NCI-H1694 treated with DMSO at 0.1 percent for 48 hours (cell line): Measurements from ENCODE around the gene ZNF717.
"Not testable (repeated sequence)": the region's sequence is repeated elsewhere in the genome, so short reads cannot be mapped to it uniquely, and the experiment has no call there.

Experiments used
- DNase-seq: peaks from one replicate; lab custom pipeline; 2025; lab: John Stamatoyannopoulos, UW

The ZNF717 gene

GRCh38 chr3:75785081-75785755 is at the start of gene ZNF717:
Gene ZNF717, minus strand, starts transcription at chr3:75785549. Its CDS starts 2,187 bp downstream, at chr3:75783362.
- DNase-seq = peak; percentile 12

DNA sequence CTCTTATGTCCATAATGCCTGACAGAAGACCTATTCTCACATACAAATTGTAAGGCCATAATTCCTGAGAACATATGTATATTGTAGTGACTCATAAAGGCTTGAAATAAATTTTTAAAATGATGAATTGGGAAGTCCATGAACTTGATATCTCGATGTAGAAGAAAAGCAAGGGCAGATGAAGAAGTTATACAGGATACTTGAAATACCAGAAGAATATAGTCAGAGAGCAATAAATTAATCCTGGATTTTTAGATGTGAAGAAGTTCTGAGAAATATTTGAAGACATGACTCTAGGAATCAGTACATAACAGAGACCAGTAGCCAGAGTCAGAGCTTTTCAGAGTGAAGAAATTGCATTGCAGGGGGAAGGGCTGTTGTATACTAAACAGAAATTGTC is 45.7 kb upstream of the ZNF717 start:
- DNase-seq = not testable (repeated sequence)

DNA sequence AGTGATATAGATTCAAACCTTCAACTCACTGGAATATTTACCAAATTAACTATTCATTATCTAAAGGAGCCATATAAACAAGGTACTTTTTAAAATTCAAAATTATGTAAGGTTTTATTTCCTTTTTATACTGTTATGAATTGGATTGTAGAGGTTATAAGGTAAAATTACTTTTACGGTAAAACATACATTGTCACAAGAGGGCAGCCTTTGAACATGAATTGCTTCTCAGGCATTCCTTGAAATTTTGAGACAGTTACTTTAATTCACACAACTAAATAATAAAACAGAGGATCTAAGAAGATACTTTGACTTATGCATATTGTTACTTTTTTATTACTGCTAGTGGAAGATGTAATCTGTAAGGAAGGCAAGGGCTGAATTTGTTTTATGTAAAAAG is 32.7 kb upstream of the ZNF717 start:
- DNase-seq = not testable (repeated sequence)

GRCh38 chr3:75816287-75817180 is 31.2 kb upstream of the ZNF717 start:
- not testable (repeated sequence) for DNase-seq

DNA sequence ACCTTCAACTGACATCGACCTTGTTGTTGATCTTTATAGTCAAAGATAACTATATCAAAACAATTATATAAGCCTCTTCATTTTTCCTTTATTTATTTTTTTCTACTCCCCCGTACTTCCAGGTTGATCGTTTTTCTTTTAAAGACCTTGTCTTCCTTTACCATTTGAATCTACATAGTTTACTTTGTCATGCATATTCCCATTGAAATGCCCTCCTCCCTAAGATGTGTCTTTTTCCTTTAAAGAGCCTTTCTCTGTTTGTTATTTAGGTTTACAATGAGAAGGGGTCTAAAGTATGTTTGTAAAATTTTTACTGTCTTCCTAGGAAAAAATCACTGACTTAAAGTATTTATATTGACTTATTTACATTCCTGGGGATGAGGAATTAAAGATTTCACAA is 29.4 kb upstream of the ZNF717 start:
- DNase-seq = no peak

DNA sequence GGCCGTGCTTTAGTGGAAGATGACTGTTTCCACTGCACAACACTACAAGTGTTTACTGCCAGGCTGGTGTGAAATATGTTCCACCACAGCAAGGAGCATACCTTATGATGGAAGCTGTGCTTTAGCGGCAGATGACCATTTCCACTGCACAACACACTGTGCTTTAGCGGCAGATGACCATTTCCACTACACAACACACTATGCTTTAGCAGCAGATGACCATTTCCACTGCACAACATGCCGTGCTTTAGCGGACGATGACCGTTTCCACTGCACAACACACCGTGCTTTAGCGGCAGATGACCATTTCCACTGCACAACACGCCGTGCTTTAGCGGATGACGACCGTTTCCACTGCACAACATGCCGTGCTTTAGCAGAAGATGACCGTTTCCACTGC is 2.8 kb downstream of the ZNF717 start:
- DNase-seq = no peak

GRCh38 chr3:75781079-75781745 is 4.1 kb downstream of the ZNF717 start:
- no peak for DNase-seq

- not testable (repeated sequence) for DNase-seq
Observed at GRCh38 chr3:75777742-75778141, 7.6 kb downstream of the ZNF717 start.

GRCh38 chr3:75771631-75772030 is 13.7 kb downstream of the ZNF717 start:
- not testable (repeated sequence) for DNase-seq

GRCh38 chr3:75768303-75769017 is 16.9 kb downstream of the ZNF717 start:
- DNase-seq = no peak

GRCh38 chr3:75737831-75738493 is 47.4 kb downstream of the ZNF717 start:
- DNase-seq = no peak

GRCh38 chr3:75727985-75728384 is 57.4 kb downstream of the ZNF717 start:
- DNase-seq = no peak

GRCh38 chr3:75692061-75692460 is 93.3 kb downstream of the ZNF717 start:
- no peak for DNase-seq

GRCh38 chr3:75687323-75687722 is 98.0 kb downstream of the ZNF717 start:
- DNase-seq = no peak
